Gastroesophageal sphincter (tissue), 4 donors: ENCODE data around the gene ADM5. TPM values are rescaled to one million over a fixed set of nuclear protein-coding genes. Genes with fewer than 3 reads are reported as not detected.

Source experiments
- ATAC-seq: fragments of 150-250 bp; one replicate; pipeline ENCODE4 v1.9.1; 2016; ENCODE audit warnings: mild to moderate bottlenecking, moderate library complexity
- H3K27ac ChIP-seq, 4 donors: fragments of 200-600 bp; sonication (generic) in 3 of 4; 1 replicate in 3 of 4; 2 replicates in 1 of 4; pipeline ENCODE4 v1.5.1; 2016 to 2019
- H3K27me3 ChIP-seq: fragments of 200-600 bp; sonication (generic); one replicate; pipeline ENCODE4 v1.5.1; 2019
- H3K36me3 ChIP-seq, 2 donors: fragments of 200-600 bp; sonication (generic); one replicate each; pipeline ENCODE4 v1.5.1; 2019; ENCODE audit warnings: control low read depth in 1 of 2
- H3K4me1 ChIP-seq, 3 donors: fragments of 200-600 bp; sonication (generic); 1 replicate in 2 of 3; 2 replicates in 1 of 3; pipeline ENCODE4 v1.5.1; 2016 to 2019; ENCODE audit warnings: control low read depth in 2 of 3
- H3K4me3 ChIP-seq, 2 donors: fragments of 200-600 bp; sonication (generic); one replicate each; pipeline ENCODE4 v1.5.1; 2019; ENCODE audit warnings: mild to moderate bottlenecking in 1 of 2, moderate library complexity in 1 of 2
- H3K9me3 ChIP-seq, 3 donors: fragments of 200-600 bp; sonication (generic); one replicate each; pipeline ENCODE4 v1.5.1; 2017 to 2019; ENCODE audit warnings: control low read depth in 2 of 3
- CTCF ChIP-seq, 4 experiments: fragments of 200-600 bp in 2 of 4; fragments of 450-650 bp in 2 of 4; sonication (generic) in 1 of 4; IDR thresholded peaks; one replicate each; pipeline ENCODE4 v1.5.1; 2017 to 2019; ENCODE audit warnings: antibody characterized with exemption in 4 of 4, mild to moderate bottlenecking in 2 of 4, moderate library complexity in 2 of 4
- EP300 ChIP-seq: sonication (generic); formaldehyde crosslinking; IDR thresholded peaks from one replicate; pipeline ENCODE4 v1.6.1; 2017; ENCODE audit warnings: antibody characterized with exemption, mild to moderate bottlenecking
- POLR2A ChIP-seq, 2 donors: fragments of 450-650 bp; IDR thresholded peaks; one replicate each; pipeline ENCODE4 v1.6.1; 2017; ENCODE audit warnings: antibody characterized with exemption in 2 of 2, mild to moderate bottlenecking in 2 of 2, moderate library complexity in 1 of 2
- POLR2AphosphoS5 ChIP-seq: sonication (generic); formaldehyde crosslinking; IDR thresholded peaks from one replicate; pipeline ENCODE4 v1.6.1; 2017; ENCODE audit warnings: antibody characterized with exemption
- WGBS, 2 donors: methylation state at CpG; one replicate each; pipeline ENCODE4 v1.1.5; 2018; ENCODE audit warnings: low coverage in 1 of 2; 5-methylcytosine and 5-hydroxymethylcytosine counted together
- total RNA-seq, 4 donors: library from RNA; depleted of rRNA; stranded (reverse); fragments of >200 nt; gene quantifications; one replicate each; pipeline ENCODE4 v1.1.0, GENCODE V29; 2016

Gene ADM5
- total RNA-seq, 4 donors from 2014 or later = 1.3 to 4.1 (median 1.5) TPM; not detected in 1

DNA sequence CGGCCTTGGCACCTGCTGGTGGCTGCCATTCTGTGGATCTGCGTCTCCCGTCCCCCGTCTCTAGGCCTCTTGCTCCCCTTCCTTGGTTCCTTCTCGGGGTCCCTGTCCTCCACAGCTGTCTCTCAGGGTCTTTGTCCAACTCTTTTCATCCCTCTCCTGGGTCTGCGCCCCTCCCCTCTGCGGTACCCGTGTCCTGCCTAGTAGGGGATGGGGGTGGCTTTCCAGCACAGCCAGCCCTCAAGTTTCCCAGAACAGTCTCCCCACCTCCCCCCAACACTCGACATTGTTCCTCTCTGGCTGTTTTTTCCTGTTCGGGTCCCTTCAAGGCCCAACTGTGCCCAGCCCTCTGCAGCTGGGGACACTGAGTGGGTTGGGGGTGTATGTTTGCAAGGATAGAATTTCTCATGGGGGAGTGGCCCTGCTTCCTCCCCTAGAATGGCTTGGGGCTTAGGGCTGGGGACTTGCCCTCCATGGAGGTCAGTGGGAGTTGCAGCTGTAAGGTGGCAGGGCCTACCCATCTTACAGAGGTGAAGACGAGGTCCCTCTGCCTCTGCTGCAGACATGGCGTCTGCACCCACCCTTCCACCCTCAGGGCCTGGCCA, 762 bp upstream of the ADM5 start:
- peaks cover 0 to 37% (median 24%) of the 10 kb centered on the region in 3 donors for H3K4me1 ChIP-seq
- peak overlapping the region in 1 of 2 donors; percentile 52 for H3K4me3 ChIP-seq
- peaks cover 0 to 51% of the 10 kb centered on the region in 2 donors for H3K36me3 ChIP-seq
- H3K27me3 ChIP-seq = peaks cover 37% of the 10 kb centered on the region
- 78 to 80% methylated on average over 1 to 9 of the region's 12 CpGs for WGBS, 2 donors
- ATAC-seq = no peak
- TF ChIP-seq CTCF (IDR thresholded peaks at IDR 0.05) (no peak), POLR2A (IDR thresholded peaks at IDR 0.05) (no peak), EP300 (no peak)
- no peaks in the 10 kb centered on the region for H3K9me3 ChIP-seq
- H3K27ac ChIP-seq = peak overlapping the region in 3 of 4 donors; percentile 62 to 72 (median 71)

DNA sequence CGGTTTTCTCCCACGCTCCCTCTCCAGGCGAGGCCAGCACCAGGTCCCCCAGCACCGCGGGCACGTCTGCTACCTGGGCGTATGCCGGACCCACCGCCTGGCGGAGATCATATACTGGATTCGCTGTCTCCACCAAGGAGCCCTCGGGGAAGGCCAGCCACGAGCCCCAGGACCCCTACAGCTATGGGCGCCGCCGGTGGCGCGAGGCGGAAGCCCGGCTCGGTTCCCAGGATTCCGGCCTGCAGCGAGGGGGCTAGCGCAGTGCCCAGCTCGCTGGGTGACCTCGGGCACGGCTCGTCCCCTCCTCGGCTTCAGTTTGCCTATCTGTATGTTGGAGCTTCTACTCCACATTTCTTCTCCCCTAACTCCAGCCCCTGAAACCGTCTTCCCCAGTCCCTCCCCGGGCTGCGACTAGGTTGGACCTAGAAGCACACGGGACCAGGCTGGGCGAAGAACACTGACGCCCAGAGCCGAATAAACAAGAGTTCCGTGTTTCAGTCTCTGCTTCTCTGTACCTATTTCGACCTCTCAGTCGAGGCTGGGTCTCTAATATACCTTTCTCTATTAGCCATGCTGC, 773 bp downstream of the ADM5 start:
- Histone ChIP-seq H3K36me3 (peaks cover 0 to 36% of the 10 kb centered on the region in 2 donors), H3K4me3 (peak overlapping the region; percentile 25 to 52), H3K27me3 (peaks cover 37% of the 10 kb centered on the region), H3K9me3 (no peaks in the 10 kb centered on the region), H3K27ac (peak overlapping the region in 3 of 4 donors; percentile 46 to 72 (median 71)), H3K4me1 (peaks cover 0 to 37% (median 24%) of the 10 kb centered on the region in 3 donors)
- ATAC-seq = peak; percentile 13
- TF ChIP-seq CTCF (IDR thresholded peaks at IDR 0.05) (peak in 1 of 4 experiments; percentile 13), POLR2AphosphoS5 (no peak), POLR2A (IDR thresholded peaks at IDR 0.05) (no peak)
- 10% methylated on average over 15 of the region's 39 CpGs; no CpG with 5 or more reads in 1 of the 2 donors for WGBS, 2 donors

DNA sequence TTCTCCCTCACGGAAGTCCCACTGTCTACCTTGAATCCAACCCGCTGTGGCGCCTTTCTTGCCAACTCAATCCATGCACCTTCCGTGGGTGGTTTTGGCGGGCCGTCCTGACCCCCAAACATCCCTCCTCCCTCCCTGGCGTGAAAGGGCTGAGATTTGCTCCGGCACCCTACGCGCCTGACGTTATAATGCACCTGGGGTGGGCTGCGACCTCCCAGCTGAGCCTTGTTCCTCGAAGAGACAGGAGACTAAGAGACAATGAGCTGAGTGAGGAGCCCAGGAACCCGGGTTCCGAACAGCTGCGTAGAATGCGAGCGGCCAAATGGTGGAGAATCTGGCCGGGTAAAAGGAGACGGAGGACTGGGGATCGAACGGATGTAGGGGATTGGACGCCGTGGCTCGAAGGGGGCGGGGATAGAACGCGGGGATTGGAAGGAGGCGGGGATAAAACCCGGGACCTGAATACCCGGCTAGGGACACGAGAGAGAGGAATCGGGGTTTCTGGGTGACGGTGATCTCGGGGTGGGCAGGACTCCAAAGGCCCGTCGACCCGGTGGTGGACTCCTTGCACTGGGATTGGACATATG, 1.4 kb downstream of the ADM5 start, which contains the start of gene CPT1C:
Gene CPT1C (plus strand): TSS at position 461 of the 587 bp plus-strand sequence. CDS start 1,137 bp downstream, outside the sequence.
- Histone ChIP-seq H3K4me3 (peak within 1 kb of the TSS; percentile 25 to 52), H3K27ac (peak within 1 kb of the TSS in 3 of 4 donors; percentile 46 to 72 (median 71)), H3K36me3 (peaks cover 0 to 30% of the 10 kb centered on the region in 2 donors), H3K27me3 (peaks cover 37% of the 10 kb centered on the region), H3K4me1 (peaks cover 0 to 37% (median 24%) of the 10 kb centered on the region in 3 donors), H3K9me3 (no peaks in the 10 kb centered on the region)
- peak; percentile 88 for ATAC-seq
- TF ChIP-seq EP300 (no peak), CTCF (IDR thresholded peaks at IDR 0.05) (no peak), POLR2AphosphoS5 (no peak), POLR2A (IDR thresholded peaks at IDR 0.05) (peak in 1 of 2 donors; percentile 21)
- WGBS, 2 donors = 1 to 2% methylated on average over 16 to 28 of the region's 38 CpGs

- H3K9me3 ChIP-seq = no peaks in the 10 kb centered on the region
- ATAC-seq = peak; percentile 48
- peaks cover 0 to 22% of the 10 kb centered on the region in 2 donors for H3K36me3 ChIP-seq
- TF ChIP-seq CTCF (IDR thresholded peaks at IDR 0.05) (no peak), POLR2AphosphoS5 (no peak), EP300 (no peak), POLR2A (IDR thresholded peaks at IDR 0.05) (no peak)
- peak overlapping the region in 3 of 4 donors; percentile 46 to 72 (median 71) for H3K27ac ChIP-seq
- H3K4me1 ChIP-seq = peaks cover 0 to 37% (median 24%) of the 10 kb centered on the region in 3 donors
- WGBS, 2 donors = 5% methylated on average over 5 to 8 of the region's 39 CpGs
- H3K4me3 ChIP-seq = peak overlapping the region; percentile 25 to 52
- peaks cover 37% of the 10 kb centered on the region for H3K27me3 ChIP-seq
Observed at GRCh38 chr19:49691243-49692146, 2.1 kb downstream of the ADM5 start.
